ENCODE results near the gene SYT10.

DNA sequence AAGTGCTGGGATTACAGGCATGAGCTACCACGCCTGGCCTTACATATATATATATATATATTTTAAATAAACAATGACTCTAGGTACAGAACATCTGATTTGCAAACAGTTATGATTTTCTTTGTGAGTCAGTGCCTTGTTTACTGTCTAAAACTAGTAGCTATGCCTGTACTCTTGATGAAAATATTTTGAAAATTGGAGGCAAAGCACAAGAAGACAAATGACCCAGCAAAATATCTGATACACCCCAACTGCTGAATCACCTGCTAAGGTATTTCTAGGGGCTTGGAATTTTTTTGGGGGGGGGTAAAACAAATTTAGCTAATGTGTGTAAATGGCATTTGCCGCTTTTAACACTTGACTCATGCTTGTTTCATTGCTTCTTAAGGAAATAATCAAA lies 69.3 kb downstream of the SYT10 start:
- TF ChIP-seq, protein P1, sequence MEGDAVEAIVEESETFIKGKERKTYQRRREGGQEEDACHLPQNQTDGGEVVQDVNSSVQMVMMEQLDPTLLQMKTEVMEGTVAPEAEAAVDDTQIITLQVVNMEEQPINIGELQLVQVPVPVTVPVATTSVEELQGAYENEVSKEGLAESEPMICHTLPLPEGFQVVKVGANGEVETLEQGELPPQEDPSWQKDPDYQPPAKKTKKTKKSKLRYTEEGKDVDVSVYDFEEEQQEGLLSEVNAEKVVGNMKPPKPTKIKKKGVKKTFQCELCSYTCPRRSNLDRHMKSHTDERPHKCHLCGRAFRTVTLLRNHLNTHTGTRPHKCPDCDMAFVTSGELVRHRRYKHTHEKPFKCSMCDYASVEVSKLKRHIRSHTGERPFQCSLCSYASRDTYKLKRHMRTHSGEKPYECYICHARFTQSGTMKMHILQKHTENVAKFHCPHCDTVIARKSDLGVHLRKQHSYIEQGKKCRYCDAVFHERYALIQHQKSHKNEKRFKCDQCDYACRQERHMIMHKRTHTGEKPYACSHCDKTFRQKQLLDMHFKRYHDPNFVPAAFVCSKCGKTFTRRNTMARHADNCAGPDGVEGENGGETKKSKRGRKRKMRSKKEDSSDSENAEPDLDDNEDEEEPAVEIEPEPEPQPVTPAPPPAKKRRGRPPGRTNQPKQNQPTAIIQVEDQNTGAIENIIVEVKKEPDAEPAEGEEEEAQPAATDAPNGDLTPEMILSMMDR (IDR thresholded peaks at IDR 0.05), result no peak
- TF ChIP-seq FOXP1 (CRISPR knock-in tag; IDR thresholded peaks at IDR 0.05; ENCODE audit: borderline replicate concordance), result no peak
